Measurements from ENCODE around the gene RASL10B. TPM values are rescaled to one million over a fixed set of nuclear protein-coding genes. Genes with fewer than 3 reads are reported as not detected.
A peak's percentile ranks its signal among the peaks of the same experiment; 100 is the strongest.
"Not testable (repeated sequence)": the region's sequence is repeated elsewhere in the genome, so short reads cannot be mapped to it uniquely, and the experiment has no call there.

Gene RASL10B
- total and polyA plus RNA-seq, 9 donors = 1.9 to 5.1 (median 4.2) TPM

DNA sequence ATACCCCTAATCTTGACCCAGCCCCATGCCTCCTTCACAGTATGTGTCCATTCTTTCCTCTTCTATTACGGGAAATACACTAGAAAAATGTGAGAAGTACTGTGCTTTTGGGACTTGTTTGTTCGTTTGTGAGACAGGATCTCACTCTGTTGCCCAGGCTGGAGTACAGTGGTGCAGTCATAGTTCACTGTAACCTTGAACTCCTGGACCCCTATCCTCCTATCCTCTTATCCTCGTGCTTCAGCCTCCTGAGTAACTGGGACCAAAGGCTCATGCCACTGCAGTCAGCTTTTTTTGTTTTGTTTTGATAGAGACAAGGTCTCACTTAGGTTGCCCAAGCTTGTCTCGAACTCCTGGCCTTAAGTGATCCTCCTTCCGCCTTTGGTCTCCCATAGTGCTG lies 29.9 kb upstream of the RASL10B start:
- Histone ChIP-seq H3K4me1 (ENCODE audit: control insufficient read depth, insufficient read depth, low read length) (no peaks in the 10 kb centered on the region), H3K27me3 (ENCODE audit: control insufficient read depth, insufficient read depth, low read length) (no peaks in the 10 kb centered on the region), H3K27ac (ENCODE audit: low read length) (no peak overlapping the region), H3K4me3 (ENCODE audit: low read length) (no peak overlapping the region), H3K36me3 (ENCODE audit: control insufficient read depth, insufficient read depth, low read length) (peaks cover 3% of the 10 kb centered on the region), H3K9me3 (replicated peaks; ENCODE audit: control insufficient read depth, low read depth, low read length) (no peaks in the 10 kb centered on the region)
- WGBS (ENCODE audit: insufficient coverage) = no CpG with 5 or more reads among the region's 5 CpGs
- no peak for DNase-seq

- not testable (repeated sequence) for H3K9me3 ChIP-seq (replicated peaks; ENCODE audit: control insufficient read depth, low read depth, low read length); H3K27ac ChIP-seq (ENCODE audit: low read length); H3K36me3 ChIP-seq (ENCODE audit: control insufficient read depth, insufficient read depth, low read length); H3K4me1 ChIP-seq (ENCODE audit: control insufficient read depth, insufficient read depth, low read length); H3K4me3 ChIP-seq (ENCODE audit: low read length); H3K27me3 ChIP-seq (ENCODE audit: control insufficient read depth, insufficient read depth, low read length); DNase-seq
- WGBS (ENCODE audit: insufficient coverage) = no CpG with 5 or more reads among the region's 2 CpGs
These were observed 28.1 kb upstream of the RASL10B start for GRCh38 chr17:35703308-35703707.

DNA sequence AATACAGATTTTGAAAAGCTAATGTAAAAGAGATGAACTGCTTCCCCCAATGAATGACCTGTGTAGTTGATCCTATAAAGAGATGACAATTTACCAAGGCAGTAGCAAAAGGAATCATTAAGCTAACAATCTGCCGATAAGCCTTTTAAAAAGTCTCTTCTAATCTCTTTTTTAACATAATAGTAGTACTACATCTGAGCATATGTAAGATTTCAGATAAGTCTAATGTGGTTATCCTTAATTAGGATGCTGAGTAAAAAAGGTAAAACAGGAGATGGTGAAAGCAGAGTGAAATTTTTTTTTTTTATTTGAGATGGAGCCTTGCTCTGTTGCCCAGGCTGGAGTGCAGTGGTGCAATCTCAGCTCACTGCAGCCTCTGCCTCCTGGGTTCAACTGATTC lies 26.2 kb upstream of the RASL10B start:
- Histone ChIP-seq H3K4me3 (ENCODE audit: low read length) (no peak overlapping the region), H3K4me1 (ENCODE audit: control insufficient read depth, insufficient read depth, low read length) (no peaks in the 10 kb centered on the region), H3K36me3 (ENCODE audit: control insufficient read depth, insufficient read depth, low read length) (peaks cover 5% of the 10 kb centered on the region), H3K27ac (ENCODE audit: low read length) (no peak overlapping the region), H3K27me3 (ENCODE audit: control insufficient read depth, insufficient read depth, low read length) (no peaks in the 10 kb centered on the region), H3K9me3 (replicated peaks; ENCODE audit: control insufficient read depth, low read depth, low read length) (no peaks in the 10 kb centered on the region)
- no peak for DNase-seq
- no CpG with 5 or more reads among the region's 1 CpG for WGBS (ENCODE audit: insufficient coverage)

- no peak for DNase-seq
- H3K4me3 ChIP-seq (ENCODE audit: low read length) = no peak overlapping the region
These were observed 25.7 kb upstream of the RASL10B start for GRCh38 chr17:35705705-35706104.

GRCh38 chr17:35708149-35708548 lies 23.3 kb upstream of the RASL10B start:
- Histone ChIP-seq H3K9me3 (replicated peaks; ENCODE audit: control insufficient read depth, low read depth, low read length) (no peaks in the 10 kb centered on the region), H3K4me1 (ENCODE audit: control insufficient read depth, insufficient read depth, low read length) (peaks cover 2% of the 10 kb centered on the region), H3K4me3 (ENCODE audit: low read length) (no peak overlapping the region), H3K27me3 (ENCODE audit: control insufficient read depth, insufficient read depth, low read length) (no peaks in the 10 kb centered on the region), H3K27ac (ENCODE audit: low read length) (no peak overlapping the region), H3K36me3 (ENCODE audit: control insufficient read depth, insufficient read depth, low read length) (peaks cover 12% of the 10 kb centered on the region)
- no CpG with 5 or more reads among the region's 3 CpGs for WGBS (ENCODE audit: insufficient coverage)
- no peak for DNase-seq

More at GRCh38 chr17:35705705-35706104, 25.7 kb upstream of the RASL10B start:
- H3K4me1 ChIP-seq (ENCODE audit: control insufficient read depth, insufficient read depth, low read length) = no peaks in the 10 kb centered on the region
- H3K9me3 ChIP-seq (replicated peaks; ENCODE audit: control insufficient read depth, low read depth, low read length) = no peaks in the 10 kb centered on the region
- WGBS (ENCODE audit: insufficient coverage) = 67% methylated on average over 4 of the region's 5 CpGs
- no peaks in the 10 kb centered on the region for H3K27me3 ChIP-seq (ENCODE audit: control insufficient read depth, insufficient read depth, low read length)
- H3K36me3 ChIP-seq (ENCODE audit: control insufficient read depth, insufficient read depth, low read length) = peaks cover 8% of the 10 kb centered on the region
- no peak overlapping the region for H3K27ac ChIP-seq (ENCODE audit: low read length)

DNA sequence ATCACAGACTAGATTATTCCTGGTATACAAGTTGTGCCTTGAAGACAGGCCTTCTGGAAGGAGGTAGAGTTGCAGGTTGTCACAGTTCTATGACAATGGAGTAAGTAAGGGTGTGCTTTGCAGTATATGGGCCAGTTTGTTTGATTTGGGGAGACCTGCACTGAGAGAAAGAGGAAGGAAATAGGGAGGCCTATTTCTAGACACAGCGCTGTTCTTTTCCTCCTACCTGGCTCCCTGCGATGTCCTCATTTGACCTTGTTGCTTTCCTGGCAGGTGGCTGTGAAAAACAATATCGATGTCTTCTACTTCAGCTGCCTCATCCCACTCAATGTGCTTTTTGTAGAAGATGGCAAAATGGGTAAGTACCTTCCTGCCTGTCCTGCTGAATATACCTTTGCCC lies 22.5 kb upstream of the RASL10B start:
- peaks cover 6% of the 10 kb centered on the region for H3K4me1 ChIP-seq (ENCODE audit: control insufficient read depth, insufficient read depth, low read length)

DNA sequence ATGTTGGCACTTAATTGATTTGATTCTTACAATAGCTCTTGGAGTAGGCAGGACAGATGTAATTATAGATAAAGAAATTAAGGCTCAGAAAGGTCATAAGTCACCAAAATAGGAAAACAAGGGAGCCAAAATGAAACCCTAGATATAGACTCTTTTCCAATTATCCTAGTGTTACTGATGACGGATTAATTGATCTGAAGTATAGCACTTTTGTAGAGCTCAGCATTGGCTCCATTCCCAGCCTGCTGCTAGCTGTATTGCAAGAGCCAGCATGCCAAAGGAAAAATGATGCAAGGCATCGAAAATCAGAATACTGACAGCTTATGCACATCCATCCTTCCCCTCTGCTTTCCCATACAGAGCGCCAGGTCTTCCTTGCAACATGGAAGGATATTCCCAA lies 21.6 kb upstream of the RASL10B start:
- H3K4me1 ChIP-seq (ENCODE audit: control insufficient read depth, insufficient read depth, low read length) = peaks cover 6% of the 10 kb centered on the region
- H3K4me3 ChIP-seq (ENCODE audit: low read length) = no peak overlapping the region
- no peaks in the 10 kb centered on the region for H3K9me3 ChIP-seq (replicated peaks; ENCODE audit: control insufficient read depth, low read depth, low read length)
- H3K36me3 ChIP-seq (ENCODE audit: control insufficient read depth, insufficient read depth, low read length) = peaks cover 12% of the 10 kb centered on the region
- no peak for DNase-seq
- H3K27ac ChIP-seq (ENCODE audit: low read length) = no peak overlapping the region
- WGBS (ENCODE audit: insufficient coverage) = no CpG with 5 or more reads among the region's 3 CpGs
- H3K27me3 ChIP-seq (ENCODE audit: control insufficient read depth, insufficient read depth, low read length) = no peaks in the 10 kb centered on the region

More for the DNA sequence above, 22.5 kb upstream of the RASL10B start:
- no peak for DNase-seq
- H3K4me3 ChIP-seq (ENCODE audit: low read length) = no peak overlapping the region
- H3K9me3 ChIP-seq (replicated peaks; ENCODE audit: control insufficient read depth, low read depth, low read length) = no peaks in the 10 kb centered on the region
- no peaks in the 10 kb centered on the region for H3K27me3 ChIP-seq (ENCODE audit: control insufficient read depth, insufficient read depth, low read length)
- no CpG with 5 or more reads among the region's 3 CpGs for WGBS (ENCODE audit: insufficient coverage)
- peaks cover 12% of the 10 kb centered on the region for H3K36me3 ChIP-seq (ENCODE audit: control insufficient read depth, insufficient read depth, low read length)
- H3K27ac ChIP-seq (ENCODE audit: low read length) = no peak overlapping the region

- Histone ChIP-seq H3K27ac (ENCODE audit: low read length) (no peak overlapping the region), H3K9me3 (replicated peaks; ENCODE audit: control insufficient read depth, low read depth, low read length) (no peaks in the 10 kb centered on the region), H3K36me3 (ENCODE audit: control insufficient read depth, insufficient read depth, low read length) (peaks cover 12% of the 10 kb centered on the region), H3K4me3 (ENCODE audit: low read length) (no peak overlapping the region), H3K27me3 (ENCODE audit: control insufficient read depth, insufficient read depth, low read length) (no peaks in the 10 kb centered on the region), H3K4me1 (ENCODE audit: control insufficient read depth, insufficient read depth, low read length) (peaks cover 6% of the 10 kb centered on the region)
- DNase-seq = no peak
- WGBS (ENCODE audit: insufficient coverage) = no CpG with 5 or more reads among the region's 2 CpGs
These were observed 20.5 kb upstream of the RASL10B start for GRCh38 chr17:35710950-35711349.

DNA sequence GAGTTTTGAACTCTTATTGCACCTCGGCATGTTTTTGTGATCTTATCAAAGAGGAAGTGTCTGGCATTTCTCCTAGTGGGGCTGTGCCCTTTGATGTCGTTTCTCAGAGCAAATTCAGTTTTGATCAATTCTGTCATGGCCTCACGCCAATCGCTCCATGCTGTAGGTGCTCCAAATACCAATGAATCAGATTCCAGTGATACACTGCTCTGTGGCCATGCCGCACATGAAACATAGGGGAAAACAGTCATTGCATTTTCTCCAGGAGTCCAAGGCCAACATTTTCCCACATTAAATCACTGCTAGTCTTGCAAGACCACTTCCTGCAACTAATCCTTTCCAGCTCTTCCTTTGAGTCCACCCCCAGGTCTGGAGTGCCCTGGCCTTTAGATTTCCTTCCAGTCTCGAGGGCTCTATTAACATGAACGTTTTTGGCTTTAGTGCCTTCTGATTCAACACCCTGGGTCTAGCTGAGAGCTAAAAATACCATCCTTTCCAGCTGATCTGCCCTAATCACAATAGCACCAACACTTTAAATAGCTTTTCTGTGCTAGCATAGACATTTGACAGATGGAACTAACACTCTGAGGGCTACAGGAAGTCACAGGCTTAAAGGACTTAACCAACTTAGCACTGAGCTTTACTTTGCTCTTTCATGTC lies 18.2 kb upstream of the RASL10B start:
- peak overlapping the region; percentile 22 for H3K27ac ChIP-seq (ENCODE audit: low read length)
- H3K9me3 ChIP-seq (replicated peaks; ENCODE audit: control insufficient read depth, low read depth, low read length) = no peaks in the 10 kb centered on the region
- WGBS (ENCODE audit: insufficient coverage) = 19% methylated on average over 7 of the region's 7 CpGs
- peak; percentile 60 for DNase-seq
- H3K27me3 ChIP-seq (ENCODE audit: control insufficient read depth, insufficient read depth, low read length) = no peaks in the 10 kb centered on the region
- peaks cover 18% of the 10 kb centered on the region for H3K36me3 ChIP-seq (ENCODE audit: control insufficient read depth, insufficient read depth, low read length)
- no peak overlapping the region for H3K4me3 ChIP-seq (ENCODE audit: low read length)
- H3K4me1 ChIP-seq (ENCODE audit: control insufficient read depth, insufficient read depth, low read length) = peaks cover 6% of the 10 kb centered on the region

- Histone ChIP-seq H3K4me1 (ENCODE audit: control insufficient read depth, insufficient read depth, low read length) (peaks cover 6% of the 10 kb centered on the region), H3K4me3 (ENCODE audit: low read length) (no peak overlapping the region), H3K36me3 (ENCODE audit: control insufficient read depth, insufficient read depth, low read length) (peaks cover 17% of the 10 kb centered on the region), H3K9me3 (replicated peaks; ENCODE audit: control insufficient read depth, low read depth, low read length) (no peaks in the 10 kb centered on the region), H3K27ac (ENCODE audit: low read length) (no peak overlapping the region), H3K27me3 (ENCODE audit: control insufficient read depth, insufficient read depth, low read length) (no peaks in the 10 kb centered on the region)
- DNase-seq = no peak
- 70% methylated on average over 2 of the region's 2 CpGs for WGBS (ENCODE audit: insufficient coverage)
These were observed 16.5 kb upstream of the RASL10B start for GRCh38 chr17:35714988-35715387.

DNA sequence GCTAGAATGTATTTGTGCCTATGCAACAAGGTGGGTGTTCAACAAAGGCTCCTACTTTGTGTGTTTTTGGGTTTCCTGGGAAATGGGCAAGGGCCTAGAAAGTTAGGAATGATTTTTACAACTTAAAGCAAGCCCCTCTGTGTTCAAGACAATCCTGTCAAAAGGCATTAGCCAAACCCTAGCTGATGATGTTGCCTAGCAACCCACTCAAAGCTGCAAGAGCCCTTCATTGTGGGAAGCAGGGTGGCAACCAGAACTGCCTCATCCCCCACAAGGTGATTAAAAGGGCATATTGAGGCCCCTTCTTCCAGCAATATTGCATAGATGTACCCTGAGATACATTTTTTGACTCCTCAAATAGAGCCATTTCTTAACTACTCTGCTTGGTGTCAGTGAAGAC lies 16.0 kb upstream of the RASL10B start:
- no peaks in the 10 kb centered on the region for H3K9me3 ChIP-seq (replicated peaks; ENCODE audit: control insufficient read depth, low read depth, low read length)
- H3K36me3 ChIP-seq (ENCODE audit: control insufficient read depth, insufficient read depth, low read length) = peaks cover 16% of the 10 kb centered on the region
- H3K4me3 ChIP-seq (ENCODE audit: low read length) = no peak overlapping the region
- peaks cover 6% of the 10 kb centered on the region for H3K4me1 ChIP-seq (ENCODE audit: control insufficient read depth, insufficient read depth, low read length)
- DNase-seq = no peak
- H3K27ac ChIP-seq (ENCODE audit: low read length) = no peak overlapping the region
- no peaks in the 10 kb centered on the region for H3K27me3 ChIP-seq (ENCODE audit: control insufficient read depth, insufficient read depth, low read length)

Measured in muscle of leg (tissue), 11 donors.